HG03469 (cell line): ENCODE data around the gene USP31.
"Not testable (repeated sequence)": the region's sequence is repeated elsewhere in the genome, so short reads cannot be mapped to it uniquely, and the experiment has no call there.

Experiments used
- ATAC-seq: cut with Tn5 transposase; IDR thresholded peaks from one replicate; pipeline ENCODE4 v1.9.1; 2021; ENCODE audit warnings: mild to moderate bottlenecking, moderate library complexity, moderate number of reproducible peaks; ENCODE audit not compliant: unreplicated experiment

Gene USP31

GRCh38 chr16:23101012-23101550 lies 48.2 kb downstream of the USP31 start:
- ATAC-seq = no peak

GRCh38 chr16:23096450-23096849 lies 52.8 kb downstream of the USP31 start:
- not testable (repeated sequence) for ATAC-seq

- ATAC-seq = not testable (repeated sequence)
Measured at GRCh38 chr16:23094136-23094535, 55.1 kb downstream of the USP31 start.

- ATAC-seq = no peak
Measured at GRCh38 chr16:23092801-23093117, 56.5 kb downstream of the USP31 start.

- no peak for ATAC-seq
Measured at GRCh38 chr16:23092072-23092800, 57.0 kb downstream of the USP31 start.

GRCh38 chr16:23089111-23089510 lies 60.1 kb downstream of the USP31 start:
- ATAC-seq = no peak

- no peak for ATAC-seq
Measured at GRCh38 chr16:23088018-23088417, 61.2 kb downstream of the USP31 start.

- ATAC-seq = no peak
Measured at GRCh38 chr16:23085949-23086348, 63.3 kb downstream of the USP31 start.

- no peak for ATAC-seq
Measured at GRCh38 chr16:23082161-23082788, 67.0 kb downstream of the USP31 start.

GRCh38 chr16:23081675-23082119 lies 67.6 kb downstream of the USP31 start:
- ATAC-seq = no peak

GRCh38 chr16:23080747-23081146 lies 68.5 kb downstream of the USP31 start:
- no peak for ATAC-seq

- no peak for ATAC-seq
Measured at GRCh38 chr16:23080329-23080728, 68.9 kb downstream of the USP31 start.

- no peak for ATAC-seq
Measured at GRCh38 chr16:23079675-23080301, 69.5 kb downstream of the USP31 start.

GRCh38 chr16:23074423-23074822 lies 74.8 kb downstream of the USP31 start:
- no peak for ATAC-seq

- ATAC-seq = no peak
Measured at GRCh38 chr16:23072769-23073549, 76.3 kb downstream of the USP31 start.

- no peak for ATAC-seq
Measured at GRCh38 chr16:23072084-23072599, 77.1 kb downstream of the USP31 start.

- no peak for ATAC-seq
Measured at GRCh38 chr16:23071196-23072083, 77.8 kb downstream of the USP31 start.

GRCh38 chr16:23069844-23070243 lies 79.4 kb downstream of the USP31 start:
- ATAC-seq = no peak

- no peak for ATAC-seq
Measured at GRCh38 chr16:23068079-23068736, 81.0 kb downstream of the USP31 start.
